Inferior parietal cortex (tissue), 1 donor: ENCODE results near the gene PCTP.

Source experiments
- DNase-seq: peaks from one replicate; pipeline ENCODE4 v3.0.0-alpha.2; 2016; ENCODE audit errors: extremely low spot score

The PCTP gene

GRCh38 chr17:55757659-55758058 is 6.8 kb downstream of the PCTP start:
- DNase-seq = no peak

DNA sequence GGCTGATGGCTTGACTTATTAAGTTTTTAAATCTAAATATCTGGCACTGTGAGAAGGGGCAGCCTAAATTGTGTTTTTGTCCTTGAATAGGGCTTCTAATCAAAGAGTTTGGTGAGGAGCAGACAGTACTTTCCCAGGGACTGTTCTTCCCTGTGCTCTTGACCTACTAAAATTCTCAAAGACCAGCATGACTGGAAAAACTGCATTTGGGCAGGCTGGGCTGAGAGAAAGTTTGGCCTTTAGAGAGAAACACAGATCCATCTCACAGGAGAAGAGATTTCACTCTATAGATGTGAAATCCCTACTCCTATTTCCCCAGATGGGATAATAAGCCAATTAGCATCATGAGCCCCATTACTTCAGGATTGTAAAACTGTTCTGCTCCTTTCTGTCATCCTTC is 7.3 kb downstream of the PCTP start:
- DNase-seq = no peak

GRCh38 chr17:55760643-55761355 is 9.9 kb downstream of the PCTP start:
- no peak for DNase-seq

DNA sequence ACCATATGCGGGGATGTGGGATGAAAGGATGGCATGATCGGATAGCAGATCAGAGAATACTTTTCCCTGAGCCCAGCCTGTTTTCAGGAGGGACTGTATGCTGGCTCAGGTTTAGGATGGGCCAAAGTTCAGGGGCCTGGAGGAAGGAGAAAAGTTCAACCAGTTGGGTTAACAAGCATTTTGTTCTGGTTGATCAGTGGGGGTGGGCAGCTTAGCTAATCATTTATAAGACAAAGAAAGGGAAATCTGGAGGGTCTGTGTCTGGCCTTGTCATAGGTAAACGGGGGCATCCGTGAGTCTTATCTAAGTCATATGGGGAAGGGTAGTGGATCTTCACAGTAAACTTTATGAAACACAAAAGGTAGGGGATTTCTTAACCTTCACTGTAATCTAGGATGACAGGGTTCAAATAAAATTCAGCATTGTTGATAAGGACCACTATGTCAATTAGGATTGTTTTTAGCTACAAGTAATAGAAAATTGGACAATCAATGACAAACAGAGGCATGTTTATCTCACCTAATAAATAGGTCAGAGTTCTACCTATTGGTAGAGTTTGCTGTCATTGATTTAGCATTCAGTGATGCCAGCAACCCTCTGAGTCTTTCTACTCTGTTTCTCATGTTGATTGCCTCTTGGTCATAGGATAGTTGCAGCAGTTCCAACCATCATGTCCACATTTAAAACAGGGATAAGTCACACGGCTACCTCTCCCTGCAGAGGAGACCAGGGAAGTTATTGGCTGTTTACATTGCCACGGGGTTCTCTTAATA is 11.4 kb downstream of the PCTP start:
- no peak for DNase-seq

DNA sequence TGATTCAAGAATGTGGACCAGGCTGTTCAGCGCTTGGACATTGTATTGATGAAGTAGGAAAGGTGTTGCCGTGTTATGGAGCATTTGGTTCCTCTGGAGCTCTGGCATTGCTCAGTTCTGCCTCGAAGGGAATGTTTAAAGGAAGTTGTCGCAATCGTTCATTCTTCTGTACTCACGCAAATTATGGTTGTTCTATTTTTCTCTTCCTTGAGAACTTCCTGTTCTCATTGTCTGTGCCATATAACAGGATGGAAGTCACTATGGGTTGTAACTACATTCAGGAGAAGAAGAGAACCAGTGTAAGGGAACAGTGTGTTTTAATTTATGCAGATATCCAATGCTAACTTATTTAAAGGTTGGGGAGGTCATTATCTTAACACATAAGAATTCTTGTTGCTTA is 13.0 kb downstream of the PCTP start:
- no peak for DNase-seq

- no peak for DNase-seq
Observed at GRCh38 chr17:55764610-55765009, 13.8 kb downstream of the PCTP start.

DNA sequence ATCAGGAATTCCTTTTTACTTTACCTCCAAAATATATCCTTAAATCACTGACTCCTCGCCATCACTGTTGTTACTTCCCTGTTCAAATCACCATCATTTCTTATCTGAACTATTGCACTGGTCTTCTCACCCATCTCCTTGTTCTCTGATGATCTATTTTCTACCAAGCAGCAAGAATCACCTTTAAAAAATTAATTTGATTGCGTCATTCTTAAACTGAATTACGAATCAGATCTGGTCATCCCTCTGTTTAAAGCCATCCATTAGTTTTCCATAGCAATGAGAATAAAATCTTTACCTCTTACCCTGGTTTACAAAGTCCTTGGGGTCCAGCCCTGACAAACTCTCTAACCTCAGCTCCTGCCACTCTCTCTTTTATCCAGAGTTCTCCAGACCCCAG is 14.6 kb downstream of the PCTP start:
- no peak for DNase-seq

DNA sequence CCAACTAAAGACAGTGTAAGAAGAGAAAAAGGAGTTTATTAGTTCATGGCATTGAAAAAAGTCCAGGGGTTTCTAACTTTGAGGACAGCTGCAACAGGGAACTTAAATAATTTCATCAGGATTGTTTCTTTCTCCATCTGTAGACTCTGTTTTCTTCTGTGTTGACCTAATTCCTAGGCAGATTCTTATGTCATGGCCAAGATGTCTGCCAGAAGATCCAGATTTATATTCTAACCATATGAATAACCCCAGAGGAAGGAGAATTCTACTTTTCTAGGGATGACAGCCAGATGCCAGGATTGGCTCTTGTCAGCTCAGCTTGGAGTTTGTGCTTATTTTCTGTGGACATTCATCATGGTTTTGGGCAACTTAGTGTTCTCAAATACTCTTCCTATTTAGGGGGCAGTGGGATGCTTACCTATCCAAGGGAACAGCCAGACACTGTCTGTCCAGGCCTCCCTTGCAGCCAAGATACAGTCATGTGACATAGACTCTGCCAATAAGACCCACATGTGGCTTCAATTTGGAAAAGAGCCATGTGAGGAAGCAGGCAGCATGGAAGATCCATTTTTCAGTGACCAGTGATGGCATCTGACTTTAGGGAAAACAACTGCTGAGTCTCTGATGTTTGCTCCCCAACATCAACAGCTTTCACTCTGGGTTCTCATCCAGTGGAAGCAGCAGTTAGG is 18.2 kb downstream of the PCTP start:
- DNase-seq = no peak

- DNase-seq = no peak
Observed at GRCh38 chr17:55769625-55770000, 18.8 kb downstream of the PCTP start.

DNA sequence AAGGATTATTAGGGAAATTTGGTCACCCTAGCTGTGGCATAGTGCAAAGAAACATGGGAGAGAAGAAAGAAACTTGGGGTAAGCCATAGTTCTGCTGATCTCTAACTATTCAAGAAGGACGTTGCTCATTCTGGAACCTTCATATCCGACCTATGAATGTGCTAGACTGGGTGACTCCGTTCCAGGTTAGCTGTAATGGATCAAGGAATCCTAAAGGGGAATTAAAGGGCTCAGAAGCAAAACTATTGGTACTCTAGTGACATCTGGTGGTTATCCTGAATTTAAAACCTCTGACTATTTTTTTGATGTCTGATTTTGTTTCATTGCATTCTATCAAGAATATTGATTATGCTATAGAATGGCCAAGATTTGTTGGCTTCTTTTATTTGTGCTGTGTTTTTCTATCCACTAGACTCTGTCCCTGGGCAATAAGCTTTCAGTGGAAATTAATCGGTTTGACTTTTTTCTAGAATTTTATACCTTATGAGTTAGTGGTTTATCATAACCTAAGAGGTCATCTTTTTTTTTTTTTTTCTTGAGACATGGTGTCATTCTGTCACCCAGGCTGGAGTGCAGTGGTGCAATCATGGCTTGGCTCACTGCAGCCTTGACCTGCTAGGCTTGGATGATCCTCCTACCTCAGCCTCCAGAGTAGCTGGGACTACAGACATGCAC is 19.5 kb downstream of the PCTP start:
- DNase-seq = peak; percentile 75

DNA sequence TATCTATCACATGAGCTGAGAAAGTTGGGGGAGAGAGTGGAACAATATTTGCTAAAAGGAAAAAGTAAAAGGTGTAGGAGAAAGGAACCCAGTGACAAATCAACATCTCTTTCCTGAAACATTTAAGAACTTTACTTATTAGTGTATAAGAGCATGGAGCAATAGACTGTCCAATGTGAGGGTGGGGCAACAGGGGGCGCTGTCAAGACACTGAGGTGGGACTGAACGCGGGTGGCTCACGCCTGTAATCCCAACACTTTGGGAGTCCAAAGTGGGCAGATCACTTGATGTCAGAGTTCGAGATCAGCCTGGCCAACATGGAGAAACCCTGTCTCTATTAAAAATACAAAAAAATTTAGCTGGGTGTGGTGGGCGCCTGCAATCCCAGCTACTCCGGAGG is 21.2 kb downstream of the PCTP start:
- no peak for DNase-seq

DNA sequence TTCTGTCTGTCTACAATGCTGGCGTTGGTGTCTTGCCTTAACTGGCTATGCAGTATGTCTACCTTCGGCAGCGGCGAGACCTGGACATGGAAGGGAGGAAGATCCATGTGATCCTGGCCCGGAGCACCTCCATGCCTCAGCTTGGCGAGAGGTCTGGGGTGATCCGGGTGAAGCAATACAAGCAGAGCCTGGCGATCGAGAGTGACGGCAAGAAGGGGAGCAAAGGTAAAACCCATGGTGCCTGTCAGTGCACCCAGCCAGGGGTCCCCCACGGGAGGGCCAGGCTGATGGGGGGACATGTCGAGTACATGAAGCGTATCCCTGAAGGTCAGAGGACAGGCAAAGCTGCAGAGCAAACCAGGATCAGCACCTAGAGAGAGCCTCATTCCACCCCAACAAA is 22.8 kb downstream of the PCTP start:
- no peak for DNase-seq

DNA sequence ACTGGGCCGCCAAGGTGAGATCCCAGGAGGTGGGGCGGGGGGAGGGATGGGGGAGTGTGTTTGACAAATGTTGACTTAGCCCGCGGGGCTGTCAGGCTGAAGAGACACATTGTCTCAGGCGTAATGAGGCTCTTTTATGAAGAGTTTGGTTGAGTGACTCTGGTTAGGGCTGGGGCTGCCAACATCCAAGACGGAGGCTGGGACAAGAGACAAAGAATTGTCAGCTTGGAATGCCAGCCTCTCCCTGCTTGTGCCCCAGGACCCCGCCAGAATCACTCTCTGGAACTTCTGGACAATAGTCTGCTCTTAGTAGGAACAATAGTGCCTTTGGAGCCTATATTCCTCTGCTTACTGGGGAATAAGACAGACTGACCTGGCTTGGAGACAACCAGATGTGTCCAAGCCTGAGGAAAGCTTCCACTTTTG is 24.0 kb downstream of the PCTP start:
- DNase-seq = no peak

- DNase-seq = no peak
Observed at GRCh38 chr17:55776271-55776670, 25.4 kb downstream of the PCTP start.

GRCh38 chr17:55777471-55777971 is 26.7 kb downstream of the PCTP start:
- DNase-seq = no peak

- no peak for DNase-seq
Observed at GRCh38 chr17:55778389-55779118, 27.7 kb downstream of the PCTP start.

DNA sequence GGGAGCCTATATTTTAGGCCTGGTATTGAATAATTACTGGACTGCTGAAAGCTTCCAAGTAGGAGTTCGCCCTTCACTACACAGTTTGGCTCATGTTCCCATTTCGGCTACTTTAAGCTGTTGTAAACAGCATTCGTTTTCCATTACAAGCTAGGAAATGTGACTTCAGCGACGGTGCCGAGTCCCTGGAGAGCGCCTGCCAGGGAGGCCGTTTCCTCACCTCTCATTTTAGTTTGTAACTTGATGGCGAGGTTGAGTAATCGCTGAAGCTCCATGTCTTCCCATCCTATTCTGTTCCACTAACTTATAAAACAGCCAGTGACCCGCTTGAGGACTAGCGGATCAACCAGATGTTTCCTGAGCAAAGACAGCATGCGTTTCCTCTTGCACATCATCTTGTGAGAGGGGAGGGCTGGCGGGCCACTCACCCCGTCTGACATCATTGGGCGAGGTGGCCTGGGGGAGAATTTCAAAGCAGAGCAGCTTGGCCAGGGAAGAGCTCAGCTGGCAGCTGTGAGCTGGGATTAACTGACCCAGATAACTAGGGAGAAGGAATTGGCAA is 32.9 kb downstream of the PCTP start:
- no peak for DNase-seq

- DNase-seq = no peak
Observed at GRCh38 chr17:55784666-55785065, 33.8 kb downstream of the PCTP start.

DNA sequence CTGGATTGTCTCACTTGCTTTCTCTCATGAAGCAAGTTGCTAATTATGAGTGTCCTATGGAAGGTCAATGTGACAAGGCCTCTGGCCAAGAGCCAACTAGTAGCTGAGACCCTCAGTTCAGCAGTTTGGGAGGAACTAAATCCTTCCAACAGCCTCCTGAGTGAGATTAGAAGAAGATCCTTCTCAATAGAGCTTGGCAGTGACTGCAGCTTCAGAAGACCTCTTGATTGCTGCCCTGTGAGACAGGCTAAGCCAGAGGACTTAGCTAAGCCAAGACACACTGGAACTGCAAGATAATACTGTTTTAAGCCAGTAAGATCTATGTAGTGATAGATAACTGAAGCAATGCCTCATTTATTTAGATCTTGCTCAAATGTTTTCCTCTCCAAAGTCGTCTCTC is 34.3 kb downstream of the PCTP start:
- DNase-seq = no peak

DNA sequence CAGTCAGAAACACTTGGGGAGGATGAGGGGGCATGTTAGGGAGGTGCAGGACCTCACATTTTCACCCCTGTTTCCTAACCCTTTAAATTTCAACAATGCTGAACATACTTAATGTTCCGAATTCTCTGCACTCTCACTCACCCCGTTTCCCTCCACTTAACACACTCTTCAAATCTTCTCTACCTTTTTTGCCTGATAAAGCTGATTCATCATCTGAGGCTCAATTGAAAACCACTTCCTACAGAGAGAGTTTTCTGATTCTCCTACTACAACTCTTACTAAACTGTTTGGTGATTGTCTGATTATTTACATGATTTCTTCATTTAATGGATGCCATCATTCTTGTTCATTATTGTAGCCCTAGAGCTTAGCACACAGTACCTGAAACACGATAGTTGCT is 42.4 kb downstream of the PCTP start:
- DNase-seq = no peak
